Neural progenitor cell (in vitro differentiated cells): ENCODE measurements around the gene KIFC3. TPM values are rescaled to one million over a fixed set of nuclear protein-coding genes. Genes with fewer than 3 reads are reported as not detected.

Experiments
- DNase-seq: peaks from one replicate; pipeline ENCODE4 v3.0.0-alpha.2; 2016; ENCODE audit warnings: low spot score
- H2AFZ ChIP-seq: fragments of 200-600 bp; sonication (generic); replicated peaks from 2 replicates; pipeline ENCODE4 v1.6.1; 2016; ENCODE audit warnings: antibody characterized with exemption
- H3F3A ChIP-seq: fragments of 200-600 bp; sonication (generic); 2 replicates; pipeline ENCODE4 v1.6.1; 2016; ENCODE audit warnings: antibody characterized with exemption, low read depth
- H3K27ac ChIP-seq: fragments of 200-600 bp; sonication (generic); 2 replicates; pipeline ENCODE4 v1.5.1; 2016; ENCODE audit warnings: mild to moderate bottlenecking
- H3K27me3 ChIP-seq: fragments of 200-600 bp; sonication (generic); 2 replicates; pipeline ENCODE4 v1.6.1; 2016; ENCODE audit warnings: mild to moderate bottlenecking, moderate library complexity
- H3K36me3 ChIP-seq: fragments of 200-600 bp; sonication (generic); 2 replicates; pipeline ENCODE4 v1.5.1; 2016
- H3K4me1 ChIP-seq: fragments of 200-600 bp; sonication (generic); 2 replicates; pipeline ENCODE4 v1.6.1; 2016; ENCODE audit warnings: mixed run types
- H3K4me2 ChIP-seq: fragments of 200-600 bp; sonication (generic); 2 replicates; pipeline ENCODE4 v1.6.1; 2016
- H3K4me3 ChIP-seq: fragments of 200-600 bp; sonication (generic); 2 replicates; pipeline ENCODE4 v1.5.1; 2016
- H3K79me2 ChIP-seq: fragments of 200-600 bp; sonication (generic); 2 replicates; pipeline ENCODE4 v1.6.1; 2016; ENCODE audit warnings: low read depth
- H3K9ac ChIP-seq: fragments of 200-600 bp; sonication (generic); 2 replicates; pipeline ENCODE4 v1.6.1; 2016
- H3K9me3 ChIP-seq: fragments of 200-600 bp; sonication (generic); 2 replicates; pipeline ENCODE4 v1.5.1; 2016; ENCODE audit warnings: low read depth
- H4K20me1 ChIP-seq: fragments of 200-600 bp; sonication (generic); 2 replicates; pipeline ENCODE4 v1.6.1; 2016; ENCODE audit warnings: low read depth
- H3K27ac Mint-ChIP-seq: 3 replicates; pipeline ENCODE4 v1.8.0; 2021; ENCODE audit warnings: mixed read lengths
- H3K27me3 Mint-ChIP-seq: 2 replicates; pipeline ENCODE4 v1.8.0; 2022; ENCODE audit warnings: low read depth, mild to moderate bottlenecking, inconsistent platforms, moderate library complexity, mixed read lengths; ENCODE audit not compliant: insufficient read depth
- H3K36me3 Mint-ChIP-seq: 3 replicates; pipeline ENCODE4 v1.8.0; 2021; ENCODE audit warnings: mixed read lengths
- H3K4me1 Mint-ChIP-seq: 3 replicates; pipeline ENCODE4 v1.8.0; 2021; ENCODE audit warnings: mixed read lengths
- H3K4me3 Mint-ChIP-seq: 3 replicates; pipeline ENCODE4 v1.8.0; 2021; ENCODE audit warnings: mild to moderate bottlenecking, moderate library complexity, mixed read lengths
- H3K9me3 Mint-ChIP-seq: 3 replicates; pipeline ENCODE4 v1.8.0; 2020; ENCODE audit warnings: mixed read lengths
- CTCF ChIP-seq: fragments of 200-600 bp; sonication (generic); IDR thresholded peaks from 2 replicates; pipeline ENCODE4 v1.5.1; 2017; ENCODE audit warnings: antibody characterized with exemption, mild to moderate bottlenecking
- EZH2 ChIP-seq: fragments of 200-600 bp; sonication (generic); IDR thresholded peaks from 2 replicates; pipeline ENCODE4 v1.6.1; 2017; ENCODE audit warnings: antibody characterized with exemption, mild to moderate bottlenecking, moderate library complexity
- EZH2phosphoT487 ChIP-seq: fragments of 200-600 bp; sonication (generic); IDR thresholded peaks from 2 replicates; pipeline ENCODE4 v1.6.1; 2017; ENCODE audit warnings: antibody characterized with exemption
- total RNA-seq: library from RNA; depleted of rRNA; stranded (reverse); fragments of >200 nt; gene quantifications from 2 replicates; pipeline ENCODE4 v1.2.3, GENCODE V29; 2015; ENCODE audit warnings: low replicate concordance

KIFC3 gene
- total RNA-seq, 1 donor from 2014 or later, result 0.28 TPM

- no peaks in the 10 kb centered on the region for H3K9me3 ChIP-seq
- no peak overlapping the region for H2AFZ ChIP-seq
- no peaks in the 10 kb centered on the region for H3K27me3 ChIP-seq
- H3K4me1 Mint-ChIP-seq, result peaks cover 3% of the 10 kb centered on the region
- no peaks in the 10 kb centered on the region for H3K36me3 ChIP-seq
- TF ChIP-seq EZH2, result no peak
- no peak for TF ChIP-seq CTCF
- TF ChIP-seq EZH2phosphoT487, result no peak
- no peak overlapping the region for H3K9ac ChIP-seq
- no peaks in the 10 kb centered on the region for H3K36me3 Mint-ChIP-seq
- H4K20me1 ChIP-seq, result no peaks in the 10 kb centered on the region
- no peak overlapping the region for H3K27ac Mint-ChIP-seq
- no peak overlapping the region for H3K4me2 ChIP-seq
- peaks cover 8% of the 10 kb centered on the region for H3K4me1 ChIP-seq
- H3K4me3 ChIP-seq, result no peak overlapping the region
- DNase-seq, result no peak
- H3K9me3 Mint-ChIP-seq, result no peaks in the 10 kb centered on the region
- H3K27me3 Mint-ChIP-seq, result peaks cover 6% of the 10 kb centered on the region
- no peaks in the 10 kb centered on the region for H3F3A ChIP-seq
- no peaks in the 10 kb centered on the region for H3K79me2 ChIP-seq
- H3K27ac ChIP-seq, result no peak overlapping the region
- H3K4me3 Mint-ChIP-seq, result no peak overlapping the region
Observed at GRCh38 chr16:57787519-57787905, 14.8 kb downstream of the KIFC3 start.

GRCh38 chr16:57786632-57787518, 15.4 kb downstream of the KIFC3 start:
- H3K27ac ChIP-seq, result no peak overlapping the region
- no peak overlapping the region for H3K4me3 Mint-ChIP-seq
- H3F3A ChIP-seq, result no peaks in the 10 kb centered on the region
- H3K27me3 ChIP-seq, result no peaks in the 10 kb centered on the region
- no peak overlapping the region for H3K4me3 ChIP-seq
- no peak overlapping the region for H3K27ac Mint-ChIP-seq
- H3K79me2 ChIP-seq, result no peaks in the 10 kb centered on the region
- no peaks in the 10 kb centered on the region for H3K9me3 ChIP-seq
- H3K4me2 ChIP-seq, result no peak overlapping the region
- H3K36me3 ChIP-seq, result no peaks in the 10 kb centered on the region
- no peak overlapping the region for H3K9ac ChIP-seq
- DNase-seq, result no peak
- H3K36me3 Mint-ChIP-seq, result no peaks in the 10 kb centered on the region
- peaks cover 8% of the 10 kb centered on the region for H3K4me1 ChIP-seq
- peaks cover 6% of the 10 kb centered on the region for H3K27me3 Mint-ChIP-seq
- no peak for TF ChIP-seq EZH2
- no peak for TF ChIP-seq CTCF
- no peak for TF ChIP-seq EZH2phosphoT487
- H2AFZ ChIP-seq, result no peak overlapping the region
- no peaks in the 10 kb centered on the region for H4K20me1 ChIP-seq
- no peaks in the 10 kb centered on the region for H3K9me3 Mint-ChIP-seq
- peaks cover 3% of the 10 kb centered on the region for H3K4me1 Mint-ChIP-seq

GRCh38 chr16:57785924-57786323, 16.4 kb downstream of the KIFC3 start:
- H4K20me1 ChIP-seq, result no peaks in the 10 kb centered on the region

More at GRCh38 chr16:57785924-57786323, 16.4 kb downstream of the KIFC3 start:
- Histone ChIP-seq H3K79me2 (no peaks in the 10 kb centered on the region), H3K4me1 (peaks cover 8% of the 10 kb centered on the region), H3K36me3 (no peaks in the 10 kb centered on the region), H3K9ac (no peak overlapping the region), H3K9me3 (no peaks in the 10 kb centered on the region), H3K27ac (no peak overlapping the region), H2AFZ (no peak overlapping the region), H3K4me3 (no peak overlapping the region), H3K27me3 (no peaks in the 10 kb centered on the region), H3F3A (no peaks in the 10 kb centered on the region), H3K4me2 (no peak overlapping the region)
- Mint-ChIP-seq H3K27ac (no peak overlapping the region), H3K36me3 (no peaks in the 10 kb centered on the region), H3K4me1 (peaks cover 3% of the 10 kb centered on the region), H3K27me3 (peaks cover 6% of the 10 kb centered on the region), H3K4me3 (no peak overlapping the region), H3K9me3 (no peaks in the 10 kb centered on the region)
- TF ChIP-seq EZH2 (no peak), EZH2phosphoT487 (no peak), CTCF (no peak)
- no peak for DNase-seq
